Panc1 (cell line): ENCODE data around the gene COPS2. TPM values are rescaled to one million over a fixed set of nuclear protein-coding genes. Genes with fewer than 3 reads are reported as not detected.
A peak's percentile ranks its signal among the peaks of the same experiment; 100 is the strongest.

Source experiments
- ATAC-seq: fragments of 200-7000 bp; cut with Tn5 transposase; 2 replicates; pipeline ENCODE4 v1.9.1; 2020; ENCODE audit warnings: mild to moderate bottlenecking, moderate library complexity
- Bru-seq: library from RNA; stranded (reverse); fragments of 400-500 nt; gene quantifications from one replicate; lab custom pipeline; 2021; lab: Mats Ljungman, UMichigan
- BruChase-seq, 2 experiments: library from RNA; stranded (reverse); fragments of 400-500 nt; gene quantifications; one replicate each; lab custom pipeline; 2021; lab: Mats Ljungman, UMichigan
- BruUV-seq: library from RNA; stranded (reverse); fragments of 400-500 nt; replicated peaks from 2 replicates; lab custom pipeline; 2021; lab: Mats Ljungman, UMichigan
- CTCF ChIA-PET: fragments of 300-600 bp; sonication (Branson Sonifier 250); formaldehyde crosslinking; loops from one replicate; lab custom pipeline; 2022; ENCODE audit warnings: antibody characterized with exemption; lab: Charles Lee
- POLR2A ChIA-PET: fragments of 300-600 bp; sonication (Branson Sonifier 250); formaldehyde crosslinking; loops from one replicate; lab custom pipeline; 2022; ENCODE audit warnings: antibody characterized with exemption; lab: Charles Lee
- DNase-seq: peaks from one replicate; pipeline ENCODE4 v3.0.0-alpha.2; 2010; ENCODE audit warnings: low read depth, low spot score
- H3K27ac ChIP-seq: 2 replicates; pipeline ENCODE4 v1.5.1; 2011; ENCODE audit warnings: mild to moderate bottlenecking, low read length, inconsistent platforms
- H3K27me3 ChIP-seq: fragments of 200-500 bp; sonication (Bioruptor generic); 2 replicates; pipeline ENCODE4 v1.6.0; 2014; ENCODE audit warnings: low read length, inconsistent platforms; ENCODE audit not compliant: control insufficient read depth, insufficient read depth
- H3K36me3 ChIP-seq: fragments of 200-500 bp; sonication (Bioruptor generic); 2 replicates; pipeline ENCODE4 v1.5.1; 2014; ENCODE audit warnings: inconsistent platforms, mild to moderate bottlenecking, low read length, moderate library complexity; ENCODE audit not compliant: control insufficient read depth, insufficient read depth
- H3K4me1 ChIP-seq: 2 replicates; pipeline ENCODE4 v1.5.1; 2011; ENCODE audit warnings: inconsistent platforms, mild to moderate bottlenecking, low read length, moderate library complexity; ENCODE audit not compliant: control insufficient read depth, insufficient read depth
- H3K4me3 ChIP-seq, 2 experiments: 2 replicates each; pipeline ENCODE4 v1.5.1; 2011 to 2012; ENCODE audit warnings: low read depth in 2 of 2, low read length in 2 of 2, mild to moderate bottlenecking in 2 of 2, inconsistent platforms in 1 of 2, moderate library complexity in 1 of 2
- H3K9me3 ChIP-seq: fragments of 200-500 bp; sonication (Bioruptor generic); 2 replicates; pipeline ENCODE4 v1.5.1; 2014; ENCODE audit warnings: low read depth, mild to moderate bottlenecking, inconsistent platforms, low read length, moderate library complexity; ENCODE audit not compliant: control insufficient read depth, insufficient read depth
- CTCF ChIP-seq: fragments of 450-650 bp; IDR thresholded peaks from 2 replicates; pipeline ENCODE4 v1.5.1; 2017; ENCODE audit warnings: mild to moderate bottlenecking
- POLR2AphosphoS5 ChIP-seq: IDR thresholded peaks from 2 replicates; pipeline ENCODE4 v1.6.1; 2012; ENCODE audit warnings: mild to moderate bottlenecking, low read depth, low read length, moderate library complexity
- REST ChIP-seq, 2 experiments: IDR thresholded peaks; 2 replicates each; pipeline ENCODE4 v1.6.1; 2011 to 2012; ENCODE audit warnings: low read depth in 2 of 2, control low read depth in 1 of 2, low read length in 1 of 2, mild to moderate bottlenecking in 1 of 2, moderate library complexity in 1 of 2; ENCODE audit not compliant: insufficient read depth in 1 of 2
- SIN3A ChIP-seq: IDR thresholded peaks from 2 replicates; pipeline ENCODE4 v1.6.1; 2012; ENCODE audit warnings: low read depth, mild to moderate bottlenecking, low read length, moderate library complexity, borderline replicate concordance; ENCODE audit not compliant: insufficient read depth
- TCF7L2 ChIP-seq: IDR thresholded peaks from 2 replicates; pipeline ENCODE4 v1.6.1; 2011; ENCODE audit warnings: mild to moderate bottlenecking, low read depth, low read length, inconsistent platforms
- in situ Hi-C: cut with HindIII; loops from 2 replicates; pipeline ENCODE4 v1.10.0; 2016; ENCODE audit warnings: low sequenced_read_pairs, low pct_unique_long_range_greater_than_20kb
- intact Hi-C: fragments of 100-400 bp; cut with micrococcal nuclease; formaldehyde crosslinking; loops from one replicate; pipeline ENCODE4 v1.10.0; 2022; ENCODE audit not compliant: unreplicated experiment
- long read RNA-seq: library from polyadenylated mRNA; unstranded; transcript quantifications from one replicate; pipeline ENCODE4 v2.0.0, GENCODE V29; 2021; ENCODE audit not compliant: unreplicated experiment
- polyA plus RNA-seq: library from polyadenylated mRNA; unstranded; fragments of >200 nt; gene quantifications from one replicate; pipeline ENCODE4 v1.2.1, GENCODE V29; 2012; ENCODE audit warnings: missing spikeins; ENCODE audit not compliant: insufficient read length
- total RNA-seq: library from RNA; stranded (reverse); gene quantifications from one replicate; pipeline ENCODE4 v1.2.1, GENCODE V29; 2021; ENCODE audit not compliant: unreplicated experiment

The COPS2 gene
- total RNA-seq (69.4 TPM), Bru-seq, nascent RNA (percentile 96 among the genes with signal in this experiment), BruChase-seq, experiment 1, labeled RNA remaining after a 2-hour chase (percentile 95 among the genes with signal in this experiment), BruChase-seq, experiment 2, labeled RNA remaining after a 6-hour chase (percentile 96 among the genes with signal in this experiment)
- polyA plus RNA-seq = 28.9 TPM
- long read RNA-seq, full-length matches to known transcripts = 68 of 80 reads
- long read RNA-seq, partial matches to known transcripts = 4 of 80 reads
- long read RNA-seq, other reads (novel, unspliced or antisense) = 8 of 80 reads

DNA sequence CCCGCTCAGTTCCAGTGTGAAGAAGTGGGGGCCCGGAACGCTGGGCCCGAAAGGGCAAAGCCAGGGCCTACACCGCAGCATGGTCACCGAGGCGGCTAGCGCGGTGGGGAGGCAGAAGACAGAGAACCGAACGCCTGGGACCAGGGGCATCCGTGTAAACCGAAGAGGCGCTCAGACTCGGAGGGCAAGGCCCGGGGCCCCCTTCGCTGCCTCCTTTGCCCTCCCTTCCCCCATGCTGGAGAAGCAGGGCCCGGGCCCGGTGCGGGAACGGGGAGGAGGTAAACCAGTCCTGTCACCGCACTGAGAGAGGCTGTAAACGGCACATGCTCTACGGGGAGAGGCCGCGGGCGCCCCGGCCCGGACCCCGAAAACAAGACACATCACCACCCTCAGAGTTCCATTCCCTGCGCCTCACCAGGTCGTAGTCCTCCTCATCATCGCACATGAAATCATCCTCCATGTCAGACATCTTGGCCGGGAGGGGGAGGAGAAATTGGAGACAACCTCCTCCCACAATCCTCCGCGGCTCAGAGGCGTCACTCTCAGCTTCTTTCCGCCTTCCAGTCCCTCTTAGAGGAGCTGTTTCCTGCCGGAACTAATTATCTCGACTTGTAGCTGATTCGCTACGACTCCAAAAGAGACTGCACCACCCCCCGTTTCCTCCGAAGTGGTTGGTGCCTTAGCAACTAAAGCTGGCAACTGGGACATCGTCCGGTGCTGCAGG, at the start of gene COPS2:
COPS2 (minus strand) TSS at position 490 of the 724 bp plus-strand sequence; CDS start at position 469, 21 bp downstream.
- H3K27ac ChIP-seq = peak within 1 kb of the TSS; percentile 93
- no peaks in the 10 kb centered on the region for H3K9me3 ChIP-seq
- peak; percentile 87 for TF ChIP-seq POLR2AphosphoS5
- TF ChIP-seq CTCF = no peak
- TF ChIP-seq TCF7L2 = peak; percentile 54; the same call in 1 of the 2 replicates
- peak; percentile 96; the same call in 1 of the 2 replicates for TF ChIP-seq SIN3A
- 0 out of 4 replicates have a peak, but pooled peaks of 1 of the 2 experiments have one; percentile 33 for TF ChIP-seq REST (IDR thresholded peaks at IDR 0.05; ENCODE audit: insufficient read depth in 1 of 2, low read depth in 2 of 2, low read length in 1 of 2)
- ChIA-PET POLR2A (interaction anchor here (0.6 to 1.1 kb wide), 3 partner anchors 15 to 1195 kb away, joined by 3 to 7 read pairs (median 3); partner anchors contain the start of gene GALK2), CTCF (no interaction called here)
- in situ Hi-C loops (no loop called here), intact Hi-C loops (no loop called here)
- H3K27me3 ChIP-seq = no peaks in the 10 kb centered on the region
- no peaks in the 10 kb centered on the region; the same call in 1 of the 2 replicates for H3K36me3 ChIP-seq
- TSS peak; percentile 67 for BruUV-seq
- DNase-seq (peak; percentile 98), ATAC-seq (peak; percentile 98)
- peaks cover 3% of the 10 kb centered on the region; the same call in 1 of the 2 replicates for H3K4me1 ChIP-seq
- H3K4me3 ChIP-seq = peak within 1 kb of the TSS; percentile 97 to 98

GRCh38 chr15:49200347-49200746, 44.9 kb upstream of the COPS2 start:
- Histone ChIP-seq H3K27me3 (no peaks in the 10 kb centered on the region), H3K4me1 (no peaks in the 10 kb centered on the region), H3K27ac (no peak overlapping the region), H3K9me3 (no peaks in the 10 kb centered on the region), H3K36me3 (no peaks in the 10 kb centered on the region; the same call in 1 of the 2 replicates), H3K4me3 (no peak overlapping the region)
- no TSS peak for BruUV-seq
- ATAC-seq (no peak), DNase-seq (no peak)
- TF ChIP-seq REST (IDR thresholded peaks at IDR 0.05; ENCODE audit: insufficient read depth in 1 of 2, low read depth in 2 of 2, low read length in 1 of 2) (no peak), SIN3A (no peak), POLR2AphosphoS5 (no peak), CTCF (no peak), TCF7L2 (no peak)
- intact Hi-C loops = no loop called here
- ChIA-PET POLR2A (interaction anchor here (0.5 to 0.6 kb wide), 2 partner anchors 29 to 281 kb away, joined by 3 to 5 read pairs; no protein-coding TSS in a partner anchor), CTCF (no interaction called here)
- in situ Hi-C loops = no loop called here
